Heart left ventricle (tissue), 13 donors: ENCODE results near the gene CCDC136.

ENCODE experiments used
- POLR2A ChIP-seq, 2 donors: fragments of 450-650 bp; IDR thresholded peaks; one replicate each; pipeline ENCODE4 v1.6.1; 2017; ENCODE audit warnings: antibody characterized with exemption in 2 of 2, mild to moderate bottlenecking in 2 of 2, moderate library complexity in 2 of 2
- TF ChIP-seq, protein P1 (sequence below), 12 donors: fragments of 200-600 bp; sonication (generic) in 4 of 12; IDR thresholded peaks; one replicate each; pipeline versions ENCODE4 v1.5.0 to v1.8.0; 2018 to 2022; ENCODE audit warnings: antibody characterized with exemption in 12 of 12, mild to moderate bottlenecking in 5 of 12
- donor health status: ischemic (EF 13 %, LVEDD 7.1; RV severe dilation, severe dysfunction).
- donor health status: DM: no; HTN: yes; CAD: no.
- donor health status: DM: no; HTN: no; CAD: no.
- donor health status: ischemic (EF 25% LVEDD 6.9; RV normal size, moderate dysfunction).
- donor health status: ischemic (EF 25% LVEDD 5.7; RV mildly dilated, moderate dysfunction).
- donor health status: ischemic (EF 35%, LVEDD 5.7; RV mildly dilated, moderate dysfunction).
- donor health status: nonischemic (EF 11% LVEDD 7.7; RV severe dilation, severe dysfunction).
- donor health status: DM: yes; HTN: yes; CAD: no.
- donor health status: PGD.
- donor health status: ischemic (EF 29% LVEDD 5.4; RV normal size, mild dysfunction).
- donor health status: nonischemic (EF 23%, LVEDD 6.1; RV moderate dilation, normal function).

DNA sequence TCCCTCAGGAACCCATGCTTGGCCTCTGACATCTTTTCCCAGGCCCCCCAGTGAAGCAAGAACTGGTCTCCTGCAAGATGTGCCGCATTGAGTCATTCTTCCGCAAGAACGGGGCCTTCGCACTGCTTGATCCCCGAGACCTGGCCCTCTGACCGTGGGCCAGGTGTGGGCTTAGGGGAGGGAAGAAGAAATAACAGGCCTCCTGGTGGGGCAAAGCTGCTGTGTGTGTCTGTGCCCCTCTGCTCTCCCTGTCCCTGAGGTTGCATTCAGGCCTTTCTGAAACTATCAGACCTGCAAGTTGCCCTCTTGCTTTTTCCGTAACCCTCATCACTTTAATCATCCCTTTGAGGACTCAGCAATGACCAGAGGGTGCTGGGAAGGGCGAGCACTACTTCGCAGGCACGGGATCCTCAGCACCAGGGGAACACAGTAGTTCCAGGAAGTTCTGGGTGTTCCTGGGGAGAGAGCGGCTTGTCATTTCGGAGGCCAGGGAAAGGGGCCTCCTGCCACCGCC is 76.9 kb downstream of the CCDC136 start:
- TF ChIP-seq POLR2A (IDR thresholded peaks at IDR 0.05): no peak
- TF ChIP-seq, protein P1, sequence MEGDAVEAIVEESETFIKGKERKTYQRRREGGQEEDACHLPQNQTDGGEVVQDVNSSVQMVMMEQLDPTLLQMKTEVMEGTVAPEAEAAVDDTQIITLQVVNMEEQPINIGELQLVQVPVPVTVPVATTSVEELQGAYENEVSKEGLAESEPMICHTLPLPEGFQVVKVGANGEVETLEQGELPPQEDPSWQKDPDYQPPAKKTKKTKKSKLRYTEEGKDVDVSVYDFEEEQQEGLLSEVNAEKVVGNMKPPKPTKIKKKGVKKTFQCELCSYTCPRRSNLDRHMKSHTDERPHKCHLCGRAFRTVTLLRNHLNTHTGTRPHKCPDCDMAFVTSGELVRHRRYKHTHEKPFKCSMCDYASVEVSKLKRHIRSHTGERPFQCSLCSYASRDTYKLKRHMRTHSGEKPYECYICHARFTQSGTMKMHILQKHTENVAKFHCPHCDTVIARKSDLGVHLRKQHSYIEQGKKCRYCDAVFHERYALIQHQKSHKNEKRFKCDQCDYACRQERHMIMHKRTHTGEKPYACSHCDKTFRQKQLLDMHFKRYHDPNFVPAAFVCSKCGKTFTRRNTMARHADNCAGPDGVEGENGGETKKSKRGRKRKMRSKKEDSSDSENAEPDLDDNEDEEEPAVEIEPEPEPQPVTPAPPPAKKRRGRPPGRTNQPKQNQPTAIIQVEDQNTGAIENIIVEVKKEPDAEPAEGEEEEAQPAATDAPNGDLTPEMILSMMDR (IDR thresholded peaks at IDR 0.05): no peak
